Vagina (tissue), 2 donors: ENCODE measurements around the gene CFAP74.

Experiments
- POLR2A ChIP-seq, 2 donors: fragments of 450-650 bp; IDR thresholded peaks; one replicate each; pipeline ENCODE4 v1.6.1; 2017; ENCODE audit warnings: antibody characterized with exemption in 2 of 2, mild to moderate bottlenecking in 2 of 2, moderate library complexity in 2 of 2
- POLR2AphosphoS5 ChIP-seq, 2 donors: sonication (generic); formaldehyde crosslinking; IDR thresholded peaks; one replicate each; pipeline ENCODE4 v1.9.0; 2017; ENCODE audit warnings: antibody characterized with exemption in 2 of 2, mild to moderate bottlenecking in 2 of 2, low read depth in 1 of 2; ENCODE audit not compliant: insufficient read depth in 1 of 2
- TF ChIP-seq, protein P1 (sequence below), 3 experiments: fragments of 450-650 bp in 2 of 3; fragments of 200-600 bp in 1 of 3; sonication (generic) in 1 of 3; IDR thresholded peaks; one replicate each; pipeline ENCODE4 v1.5.1; 2017 to 2019; ENCODE audit warnings: antibody characterized with exemption in 3 of 3, mild to moderate bottlenecking in 2 of 3, moderate library complexity in 2 of 3

DNA sequence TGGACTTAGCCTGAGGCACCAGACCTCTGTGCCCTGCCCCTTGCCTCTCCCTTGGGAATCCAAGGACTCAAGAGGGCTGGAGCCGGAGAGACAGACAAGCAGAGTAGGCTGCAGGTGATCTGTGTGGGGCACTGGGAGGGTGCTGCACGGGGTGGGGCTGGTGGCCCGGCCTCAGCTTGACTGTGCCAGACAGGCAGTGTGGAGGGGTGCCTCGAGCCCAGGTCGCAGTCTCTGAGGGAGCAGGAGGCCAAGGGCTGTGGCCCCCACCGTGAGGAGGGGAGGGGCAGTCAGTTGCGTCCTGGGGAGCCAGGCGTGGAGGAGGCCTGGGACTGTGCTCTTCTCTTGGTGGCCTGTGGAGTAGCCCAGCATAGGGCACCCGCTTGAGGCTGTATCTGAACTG lies 19.6 kb upstream of the CFAP74 start:
- TF ChIP-seq, protein P1, sequence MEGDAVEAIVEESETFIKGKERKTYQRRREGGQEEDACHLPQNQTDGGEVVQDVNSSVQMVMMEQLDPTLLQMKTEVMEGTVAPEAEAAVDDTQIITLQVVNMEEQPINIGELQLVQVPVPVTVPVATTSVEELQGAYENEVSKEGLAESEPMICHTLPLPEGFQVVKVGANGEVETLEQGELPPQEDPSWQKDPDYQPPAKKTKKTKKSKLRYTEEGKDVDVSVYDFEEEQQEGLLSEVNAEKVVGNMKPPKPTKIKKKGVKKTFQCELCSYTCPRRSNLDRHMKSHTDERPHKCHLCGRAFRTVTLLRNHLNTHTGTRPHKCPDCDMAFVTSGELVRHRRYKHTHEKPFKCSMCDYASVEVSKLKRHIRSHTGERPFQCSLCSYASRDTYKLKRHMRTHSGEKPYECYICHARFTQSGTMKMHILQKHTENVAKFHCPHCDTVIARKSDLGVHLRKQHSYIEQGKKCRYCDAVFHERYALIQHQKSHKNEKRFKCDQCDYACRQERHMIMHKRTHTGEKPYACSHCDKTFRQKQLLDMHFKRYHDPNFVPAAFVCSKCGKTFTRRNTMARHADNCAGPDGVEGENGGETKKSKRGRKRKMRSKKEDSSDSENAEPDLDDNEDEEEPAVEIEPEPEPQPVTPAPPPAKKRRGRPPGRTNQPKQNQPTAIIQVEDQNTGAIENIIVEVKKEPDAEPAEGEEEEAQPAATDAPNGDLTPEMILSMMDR (IDR thresholded peaks at IDR 0.05), result no peak
- TF ChIP-seq POLR2A (IDR thresholded peaks at IDR 0.05) (no peak), POLR2AphosphoS5 (IDR thresholded peaks at IDR 0.05; ENCODE audit: insufficient read depth in 1 of 2, low read depth in 1 of 2) (no peak)
